Esophagus muscularis mucosa (tissue), 4 donors: Measurements from ENCODE around the gene SERPINH1. TPM values are rescaled to one million over a fixed set of nuclear protein-coding genes. Genes with fewer than 3 reads are reported as not detected.

Source experiments
- DNase-seq: peaks from one replicate; pipeline ENCODE4 v3.0.0-alpha.2; 2017; ENCODE audit errors: extremely low spot score
- H3K27ac ChIP-seq, 4 donors: fragments of 200-600 bp; sonication (generic); replicated peaks in 1 of 4; 1 replicate in 3 of 4; 2 replicates in 1 of 4; pipeline ENCODE4 v1.5.1; 2016 to 2019; ENCODE audit warnings: mild to moderate bottlenecking in 1 of 4
- H3K27me3 ChIP-seq, 4 donors: fragments of 200-600 bp; sonication (generic); one replicate each; pipeline versions ENCODE4 v1.5.1 to v1.6.0; 2016 to 2019
- H3K36me3 ChIP-seq, 4 donors: fragments of 200-600 bp; sonication (generic); one replicate each; pipeline ENCODE4 v1.5.1; 2016 to 2019
- H3K4me1 ChIP-seq, 4 donors: fragments of 200-600 bp; sonication (generic); one replicate each; pipeline ENCODE4 v1.5.1; 2016 to 2019
- H3K4me3 ChIP-seq, 4 donors: fragments of 200-600 bp; sonication (generic); 1 replicate in 2 of 4; 2 replicates in 2 of 4; pipeline ENCODE4 v1.5.1; 2016 to 2019; ENCODE audit warnings: mild to moderate bottlenecking in 4 of 4, moderate library complexity in 1 of 4
- H3K9me3 ChIP-seq, 4 donors: fragments of 200-600 bp; sonication (generic); 1 replicate in 3 of 4; 2 replicates in 1 of 4; pipeline ENCODE4 v1.5.1; 2016 to 2019
- EP300 ChIP-seq: sonication (generic); formaldehyde crosslinking; IDR thresholded peaks from one replicate; pipeline ENCODE4 v1.6.1; 2017; ENCODE audit warnings: antibody characterized with exemption
- POLR2A ChIP-seq: fragments of 450-650 bp; IDR thresholded peaks from one replicate; pipeline ENCODE4 v1.6.1; 2017; ENCODE audit warnings: antibody characterized with exemption, moderate library complexity, mild to moderate bottlenecking, low read depth
- POLR2AphosphoS5 ChIP-seq, 2 donors: sonication (generic); formaldehyde crosslinking; IDR thresholded peaks; one replicate each; pipeline ENCODE4 v1.6.1; 2017; ENCODE audit warnings: antibody characterized with exemption in 2 of 2
- WGBS: methylation state at CpG from one replicate; pipeline ENCODE4 v1.1.5; 2018; 5-methylcytosine and 5-hydroxymethylcytosine counted together
- intact Hi-C: fragments of 100-400 bp; cut with DNase I; formaldehyde crosslinking; loops from one replicate; pipeline ENCODE4 v1.15.1; 2023
- total RNA-seq, 4 donors: library from RNA; depleted of rRNA; stranded (reverse); fragments of >200 nt; gene quantifications; one replicate each; pipeline versions ENCODE4 v1.1.0 to v1.2.1, GENCODE V29; 2016
- TF ChIP-seq, protein P1 (sequence below), 3 experiments: fragments of 200-600 bp in 2 of 3; fragments of 450-650 bp in 1 of 3; sonication (generic) in 2 of 3; IDR thresholded peaks; one replicate each; pipeline ENCODE4 v1.5.1; 2017 to 2019; ENCODE audit warnings: antibody characterized with exemption in 3 of 3, mild to moderate bottlenecking in 2 of 3, moderate library complexity in 1 of 3

SERPINH1 gene
- total RNA-seq, 4 donors from 2014 or later: 162 to 270 (median 219) TPM

DNA sequence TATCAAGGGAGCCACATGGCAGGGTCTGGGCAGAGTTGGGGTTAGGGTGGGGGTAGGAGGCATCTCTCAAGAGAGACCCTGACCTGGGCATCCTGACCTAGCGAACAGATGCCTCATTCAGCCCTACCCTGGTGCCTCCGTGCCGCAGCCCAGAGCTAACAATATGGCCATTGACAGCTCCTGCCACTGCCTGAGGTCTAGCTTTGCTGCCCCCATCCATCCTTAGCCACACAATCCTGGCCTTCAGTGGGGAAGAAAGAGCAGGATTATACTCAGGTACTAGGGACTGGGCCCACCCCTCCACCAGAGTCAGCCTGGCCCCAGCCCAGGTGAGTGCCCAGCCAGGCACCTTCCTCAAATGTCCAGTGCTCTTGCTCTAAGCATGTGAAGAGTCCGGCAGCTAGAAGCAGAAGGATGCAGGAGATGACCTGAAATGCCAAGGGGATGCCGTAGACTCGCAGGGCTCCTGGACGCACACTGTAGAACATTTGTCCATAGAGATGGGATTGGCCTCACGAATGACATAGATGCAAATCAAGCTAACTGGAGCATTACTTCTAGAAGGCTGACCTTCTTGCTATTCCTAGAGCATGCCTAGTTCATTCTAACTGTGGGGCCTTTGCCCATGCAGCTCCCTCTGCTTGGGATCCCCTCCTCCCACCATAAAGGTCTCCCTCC, 13.3 kb upstream of the SERPINH1 start:
- Histone ChIP-seq H3K27ac (no peak overlapping the region), H3K4me3 (no peak overlapping the region), H3K36me3 (no peaks in the 10 kb centered on the region), H3K9me3 (no peaks in the 10 kb centered on the region), H3K27me3 (no peaks in the 10 kb centered on the region), H3K4me1 (peaks cover 8 to 19% (median 15%) of the 10 kb centered on the region in 4 donors)
- no peak for DNase-seq
- WGBS: 95% methylated on average over 8 of the region's 8 CpGs
- no peak for TF ChIP-seq POLR2AphosphoS5 (IDR thresholded peaks at IDR 0.05)
- no peak for TF ChIP-seq POLR2A
- TF ChIP-seq, protein P1, sequence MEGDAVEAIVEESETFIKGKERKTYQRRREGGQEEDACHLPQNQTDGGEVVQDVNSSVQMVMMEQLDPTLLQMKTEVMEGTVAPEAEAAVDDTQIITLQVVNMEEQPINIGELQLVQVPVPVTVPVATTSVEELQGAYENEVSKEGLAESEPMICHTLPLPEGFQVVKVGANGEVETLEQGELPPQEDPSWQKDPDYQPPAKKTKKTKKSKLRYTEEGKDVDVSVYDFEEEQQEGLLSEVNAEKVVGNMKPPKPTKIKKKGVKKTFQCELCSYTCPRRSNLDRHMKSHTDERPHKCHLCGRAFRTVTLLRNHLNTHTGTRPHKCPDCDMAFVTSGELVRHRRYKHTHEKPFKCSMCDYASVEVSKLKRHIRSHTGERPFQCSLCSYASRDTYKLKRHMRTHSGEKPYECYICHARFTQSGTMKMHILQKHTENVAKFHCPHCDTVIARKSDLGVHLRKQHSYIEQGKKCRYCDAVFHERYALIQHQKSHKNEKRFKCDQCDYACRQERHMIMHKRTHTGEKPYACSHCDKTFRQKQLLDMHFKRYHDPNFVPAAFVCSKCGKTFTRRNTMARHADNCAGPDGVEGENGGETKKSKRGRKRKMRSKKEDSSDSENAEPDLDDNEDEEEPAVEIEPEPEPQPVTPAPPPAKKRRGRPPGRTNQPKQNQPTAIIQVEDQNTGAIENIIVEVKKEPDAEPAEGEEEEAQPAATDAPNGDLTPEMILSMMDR (IDR thresholded peaks at IDR 0.05): no peak
- TF ChIP-seq EP300: no peak
- intact Hi-C loops: loop anchor here (5.0 kb wide), 1 partner anchor 159 kb away; no protein-coding TSS in a partner anchor

DNA sequence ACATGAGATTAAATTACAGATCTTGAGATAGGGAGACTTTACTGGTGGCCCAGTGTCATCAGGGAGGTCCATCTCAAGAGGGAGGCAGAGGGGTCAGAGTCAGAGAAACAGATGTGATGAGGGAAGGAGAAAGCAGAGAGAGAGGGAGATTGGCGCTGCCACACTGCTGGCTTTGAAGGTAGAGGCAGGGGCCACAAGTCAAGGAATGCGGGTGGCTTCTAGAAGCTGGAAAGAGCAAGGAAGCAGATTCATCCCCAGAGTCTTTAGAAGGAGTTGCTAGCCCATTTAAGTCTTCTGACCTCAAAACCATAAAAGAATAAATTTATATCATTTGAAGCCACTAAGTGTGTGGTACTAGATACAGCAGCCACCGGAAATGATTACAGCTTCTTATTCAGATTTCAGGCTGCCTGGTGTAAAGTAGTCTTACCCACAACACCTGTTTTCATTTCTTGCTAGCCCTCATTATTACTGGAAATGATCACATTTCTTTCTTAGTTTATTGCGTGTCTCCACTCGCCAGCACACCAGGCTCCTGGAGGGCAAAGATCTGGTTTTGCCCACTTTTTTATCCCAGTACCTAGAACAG, 12.6 kb upstream of the SERPINH1 start:
- Histone ChIP-seq H3K36me3 (no peaks in the 10 kb centered on the region), H3K27me3 (no peaks in the 10 kb centered on the region), H3K9me3 (no peaks in the 10 kb centered on the region), H3K4me3 (no peak overlapping the region), H3K4me1 (peaks cover 15 to 27% (median 23%) of the 10 kb centered on the region in 4 donors), H3K27ac (no peak overlapping the region)
- TF ChIP-seq POLR2A (no peak), EP300 (no peak), POLR2AphosphoS5 (IDR thresholded peaks at IDR 0.05) (no peak)
- TF ChIP-seq, protein P1 (IDR thresholded peaks at IDR 0.05): no peak
- intact Hi-C loops: loop anchor here (5.0 kb wide), 1 partner anchor 158 kb away; no protein-coding TSS in a partner anchor
- WGBS: 98% methylated on average over 5 of the region's 5 CpGs
- DNase-seq: no peak

DNA sequence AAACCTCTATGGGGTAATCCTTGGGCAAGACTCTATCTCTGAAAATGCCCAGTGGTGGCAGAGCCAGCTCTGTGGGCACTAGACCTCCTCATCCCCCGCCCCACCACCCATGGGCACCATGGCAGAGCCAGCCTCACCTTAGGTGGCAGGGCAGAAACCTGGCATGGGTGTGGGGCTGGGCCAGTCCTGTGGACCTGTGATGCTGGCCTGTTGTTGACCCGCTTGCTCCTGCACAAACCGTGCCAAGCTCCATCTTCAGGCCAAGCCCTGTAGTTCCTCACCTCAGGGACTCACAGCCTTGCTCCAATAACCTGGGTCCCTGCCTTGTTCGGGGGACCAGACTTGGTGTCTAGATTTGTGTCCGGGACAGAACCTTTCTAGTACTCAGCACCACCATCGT, 8.9 kb upstream of the SERPINH1 start:
- intact Hi-C loops: no loop called here
- TF ChIP-seq POLR2AphosphoS5 (IDR thresholded peaks at IDR 0.05) (no peak), POLR2A (no peak), EP300 (no peak)
- Histone ChIP-seq H3K36me3 (no peaks in the 10 kb centered on the region), H3K27me3 (no peaks in the 10 kb centered on the region), H3K4me1 (peaks cover 32 to 51% (median 47%) of the 10 kb centered on the region in 4 donors), H3K27ac (peak overlapping the region; percentile 99 to 100 (median 100)), H3K9me3 (no peaks in the 10 kb centered on the region), H3K4me3 (no peak overlapping the region)
- WGBS: 71% methylated on average over 6 of the region's 6 CpGs
- DNase-seq: no peak

DNA sequence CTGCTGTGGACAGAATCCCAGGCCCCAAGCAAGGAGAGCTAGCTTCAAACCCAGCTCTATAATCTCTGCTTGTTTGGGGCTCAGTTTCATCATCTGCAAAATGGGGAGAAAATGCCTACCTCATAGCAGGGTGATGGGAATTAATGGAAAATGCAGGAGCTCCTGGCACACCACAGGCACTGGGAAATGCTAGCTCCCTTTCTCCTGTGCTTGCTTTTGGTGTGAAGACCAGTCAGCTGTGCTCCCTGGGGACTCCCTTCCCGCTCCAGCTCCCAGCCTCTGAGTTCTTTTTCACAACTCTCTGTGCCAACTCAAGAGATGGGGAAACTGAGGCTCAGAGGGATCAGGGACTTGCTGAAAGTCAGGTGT, 8.2 kb upstream of the SERPINH1 start:
- peak overlapping the region; percentile 99 to 100 (median 100) for H3K27ac ChIP-seq
- peaks cover 39 to 58% (median 53%) of the 10 kb centered on the region in 4 donors for H3K4me1 ChIP-seq
- TF ChIP-seq POLR2A (no peak), POLR2AphosphoS5 (IDR thresholded peaks at IDR 0.05) (no peak), EP300 (no peak)
- TF ChIP-seq, protein P1 (IDR thresholded peaks at IDR 0.05): no peak
- no peaks in the 10 kb centered on the region for H3K36me3 ChIP-seq
- H3K4me3 ChIP-seq: peak overlapping the region in 1 of 4 donors; percentile 39
- DNase-seq: no peak
- WGBS: 38% methylated on average over 1 of the region's 1 CpG
- H3K9me3 ChIP-seq: no peaks in the 10 kb centered on the region
- intact Hi-C loops: no loop called here
- no peaks in the 10 kb centered on the region for H3K27me3 ChIP-seq

DNA sequence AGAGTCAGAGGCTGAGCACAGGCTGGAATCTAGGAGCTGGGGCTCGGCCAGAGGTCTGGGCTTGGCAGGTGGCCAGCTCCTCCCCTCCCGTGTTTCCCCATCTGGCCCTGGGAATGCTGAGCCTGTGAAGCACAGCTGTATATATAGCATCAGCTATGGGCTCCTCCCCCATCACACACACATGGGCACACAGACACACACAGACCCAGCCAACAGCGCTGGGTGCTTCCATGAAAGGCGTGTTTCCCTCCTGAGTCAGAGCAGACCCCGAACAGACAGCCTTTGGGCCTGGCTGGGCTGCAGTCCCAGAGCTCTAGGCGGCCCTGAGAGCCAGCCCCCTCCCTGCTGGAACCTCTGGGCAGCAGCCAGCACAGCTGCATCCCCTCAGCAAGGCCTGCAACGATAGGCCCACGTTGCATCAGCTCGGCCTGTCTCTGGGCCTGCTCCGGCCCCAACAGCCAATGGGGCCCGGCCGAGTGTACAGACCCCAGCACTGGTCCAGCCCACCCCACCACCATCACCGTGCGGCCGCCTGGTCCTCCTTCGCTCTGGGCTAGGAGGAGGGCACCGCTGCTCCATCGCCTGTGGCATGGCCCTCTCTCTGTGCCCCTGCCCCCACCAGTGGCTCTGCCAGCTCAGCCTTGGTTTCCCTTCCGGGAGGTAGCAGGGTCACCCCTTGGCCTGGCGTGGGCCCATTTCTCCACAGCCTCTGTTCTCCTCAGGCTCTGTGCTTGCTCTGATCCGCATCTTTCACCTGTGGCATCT, 7.6 kb upstream of the SERPINH1 start:
- Histone ChIP-seq H3K27ac (peak overlapping the region; percentile 99 to 100 (median 100)), H3K4me1 (peaks cover 45 to 63% (median 59%) of the 10 kb centered on the region in 4 donors), H3K36me3 (no peaks in the 10 kb centered on the region), H3K4me3 (peak overlapping the region; percentile 24 to 45 (median 33)), H3K9me3 (no peaks in the 10 kb centered on the region), H3K27me3 (no peaks in the 10 kb centered on the region)
- DNase-seq: peak; percentile 95
- WGBS: 41% methylated on average over 9 of the region's 21 CpGs
- TF ChIP-seq EP300 (no peak), POLR2AphosphoS5 (IDR thresholded peaks at IDR 0.05) (peak; percentile 96 to 98), POLR2A (peak; percentile 50)
- TF ChIP-seq, protein P1 (IDR thresholded peaks at IDR 0.05): no peak
- intact Hi-C loops: no loop called here
